OCI-LY3 (cell line): Measurements from ENCODE around the gene SAMSN1.
"Not testable (repeated sequence)": the region's sequence is repeated elsewhere in the genome, so short reads cannot be mapped to it uniquely, and the experiment has no call there.

ENCODE experiments used
- H2AFZ ChIP-seq: fragments of 200-600, 300-600 bp; shearing (Covaris generic); 2 replicates; pipeline ENCODE4 v1.6.0; 2014; ENCODE audit warnings: antibody characterized with exemption, low read depth, low read length
- H3K27ac ChIP-seq: fragments of 200-600, 300-600 bp; sonication (generic); 2 replicates; pipeline ENCODE4 v1.5.1; 2014; ENCODE audit warnings: mild to moderate bottlenecking, low read length, moderate library complexity, mixed read lengths
- H3K27me3 ChIP-seq: fragments of 200-600, 300-600 bp; sonication (generic); 2 replicates; pipeline ENCODE4 v1.6.1; 2014; ENCODE audit warnings: low read depth, low read length, mixed read lengths
- H3K36me3 ChIP-seq: fragments of 200-600, 300-600 bp; sonication (generic); replicated peaks from 2 replicates; pipeline ENCODE3; 2014; ENCODE audit warnings: low read depth, low read length, mixed read lengths
- H3K4me1 ChIP-seq: fragments of 300-600, 200-600 bp; sonication (generic); 2 replicates; pipeline ENCODE4 v1.6.1; 2014; ENCODE audit warnings: low read length, mixed read lengths
- H3K4me2 ChIP-seq: fragments of 200-600, 300-600 bp; sonication (generic); 2 replicates; pipeline ENCODE4 v1.6.1; 2014; ENCODE audit warnings: low read length, mixed read lengths
- H3K4me3 ChIP-seq: fragments of 300-600, 200-600 bp; sonication (generic); 2 replicates; pipeline ENCODE4 v1.5.1; 2014; ENCODE audit warnings: antibody characterized with exemption, mild to moderate bottlenecking, low read length, moderate library complexity
- H3K79me2 ChIP-seq: fragments of 300-600, 200-600 bp; shearing (Covaris generic); 2 replicates; pipeline ENCODE4 v1.6.1; 2014; ENCODE audit warnings: mild to moderate bottlenecking, low read length, mixed read lengths
- H3K9ac ChIP-seq: fragments of 300-600, 200-600 bp; shearing (Covaris generic); 2 replicates; pipeline ENCODE4 v1.6.0; 2014; ENCODE audit warnings: mild to moderate bottlenecking, low read length, moderate library complexity
- H3K9me3 ChIP-seq: fragments of 200-600, 300-600 bp; shearing (Covaris generic); 2 replicates; pipeline ENCODE4 v1.6.1; 2014; ENCODE audit warnings: low read length, mixed read lengths; ENCODE audit not compliant: insufficient read depth
- H4K20me1 ChIP-seq: fragments of 200-600, 300-600 bp; sonication (generic); 2 replicates; pipeline ENCODE4 v1.6.1; 2016; ENCODE audit warnings: low read length, mixed read lengths; ENCODE audit not compliant: insufficient read depth
- EZH2phosphoT487 ChIP-seq: fragments of 200-600 bp; shearing (Covaris generic); IDR thresholded peaks from 2 replicates; pipeline ENCODE4 v1.6.1; 2018; ENCODE audit warnings: antibody characterized with exemption, mixed run types, low read depth
- TF ChIP-seq, protein P1 (sequence below): fragments of 200-600, 300-600 bp; sonication (generic); IDR thresholded peaks from 2 replicates; pipeline ENCODE4 v1.5.1; 2014; ENCODE audit warnings: antibody characterized with exemption, low read length, low read depth

SAMSN1 gene

DNA sequence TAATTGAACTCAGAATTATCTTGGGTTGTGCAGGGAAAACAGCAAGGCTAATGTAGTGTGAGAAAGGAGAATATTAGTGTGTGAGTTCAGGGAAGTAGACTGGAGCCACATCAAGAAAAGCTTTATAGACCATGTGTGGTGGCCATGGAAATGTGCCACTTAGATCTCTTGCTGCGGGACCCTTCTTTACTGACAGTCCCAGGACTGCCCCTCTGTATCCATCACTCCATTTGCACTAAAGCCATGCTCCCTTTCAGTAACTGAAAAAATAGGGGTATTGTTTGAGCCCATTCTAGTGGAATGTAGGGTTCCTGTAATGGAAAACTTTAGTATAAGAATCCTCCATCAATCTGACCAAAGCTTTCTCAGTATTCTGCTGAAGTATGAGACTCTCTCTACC lies 32.3 kb downstream of the SAMSN1 start:
- Histone ChIP-seq H4K20me1 (no peaks in the 10 kb centered on the region), H3K4me2 (no peak overlapping the region), H3K36me3 (peaks cover 36% of the 10 kb centered on the region), H2AFZ (no peak overlapping the region), H3K27me3 (no peaks in the 10 kb centered on the region), H3K4me1 (no peaks in the 10 kb centered on the region), H3K4me3 (no peak overlapping the region), H3K79me2 (no peaks in the 10 kb centered on the region), H3K27ac (no peak overlapping the region), H3K9me3 (no peaks in the 10 kb centered on the region), H3K9ac (no peak overlapping the region)
- TF ChIP-seq EZH2phosphoT487 = no peak
- TF ChIP-seq, protein P1, sequence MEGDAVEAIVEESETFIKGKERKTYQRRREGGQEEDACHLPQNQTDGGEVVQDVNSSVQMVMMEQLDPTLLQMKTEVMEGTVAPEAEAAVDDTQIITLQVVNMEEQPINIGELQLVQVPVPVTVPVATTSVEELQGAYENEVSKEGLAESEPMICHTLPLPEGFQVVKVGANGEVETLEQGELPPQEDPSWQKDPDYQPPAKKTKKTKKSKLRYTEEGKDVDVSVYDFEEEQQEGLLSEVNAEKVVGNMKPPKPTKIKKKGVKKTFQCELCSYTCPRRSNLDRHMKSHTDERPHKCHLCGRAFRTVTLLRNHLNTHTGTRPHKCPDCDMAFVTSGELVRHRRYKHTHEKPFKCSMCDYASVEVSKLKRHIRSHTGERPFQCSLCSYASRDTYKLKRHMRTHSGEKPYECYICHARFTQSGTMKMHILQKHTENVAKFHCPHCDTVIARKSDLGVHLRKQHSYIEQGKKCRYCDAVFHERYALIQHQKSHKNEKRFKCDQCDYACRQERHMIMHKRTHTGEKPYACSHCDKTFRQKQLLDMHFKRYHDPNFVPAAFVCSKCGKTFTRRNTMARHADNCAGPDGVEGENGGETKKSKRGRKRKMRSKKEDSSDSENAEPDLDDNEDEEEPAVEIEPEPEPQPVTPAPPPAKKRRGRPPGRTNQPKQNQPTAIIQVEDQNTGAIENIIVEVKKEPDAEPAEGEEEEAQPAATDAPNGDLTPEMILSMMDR = no peak

DNA sequence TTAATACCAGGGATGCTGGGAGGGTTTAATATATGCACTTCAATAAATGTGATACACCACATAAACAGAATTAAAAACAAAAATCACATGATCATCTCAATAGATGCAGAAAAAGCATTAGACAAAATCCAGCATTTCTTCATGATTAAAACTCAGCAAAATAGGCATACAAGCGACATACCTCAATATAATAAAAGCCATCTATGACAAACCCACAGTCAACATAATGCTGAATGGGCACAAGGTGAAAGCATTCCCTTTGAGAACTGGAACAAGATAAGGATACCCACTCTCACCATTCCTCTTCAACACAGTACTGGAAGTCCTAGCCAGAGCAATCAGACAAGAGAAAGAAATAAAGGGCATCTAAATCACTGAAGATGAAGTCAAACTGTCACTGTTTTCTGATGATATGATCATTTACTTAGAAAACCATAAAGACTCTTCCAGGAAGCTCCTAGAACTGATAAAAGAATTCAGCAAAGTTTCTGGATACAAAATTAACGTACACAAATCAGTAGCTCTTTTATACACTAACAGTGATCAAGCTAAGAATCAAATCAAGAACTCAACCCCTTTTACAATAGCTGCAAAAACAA lies 39.2 kb downstream of the SAMSN1 start:
- not testable (repeated sequence) for H3K79me2 ChIP-seq, H2AFZ ChIP-seq, H3K9me3 ChIP-seq, H3K27me3 ChIP-seq, H3K4me2 ChIP-seq, H3K4me1 ChIP-seq, H3K4me3 ChIP-seq, H4K20me1 ChIP-seq, H3K9ac ChIP-seq, H3K27ac ChIP-seq
- peaks cover 34% of the 10 kb centered on the region for H3K36me3 ChIP-seq

DNA sequence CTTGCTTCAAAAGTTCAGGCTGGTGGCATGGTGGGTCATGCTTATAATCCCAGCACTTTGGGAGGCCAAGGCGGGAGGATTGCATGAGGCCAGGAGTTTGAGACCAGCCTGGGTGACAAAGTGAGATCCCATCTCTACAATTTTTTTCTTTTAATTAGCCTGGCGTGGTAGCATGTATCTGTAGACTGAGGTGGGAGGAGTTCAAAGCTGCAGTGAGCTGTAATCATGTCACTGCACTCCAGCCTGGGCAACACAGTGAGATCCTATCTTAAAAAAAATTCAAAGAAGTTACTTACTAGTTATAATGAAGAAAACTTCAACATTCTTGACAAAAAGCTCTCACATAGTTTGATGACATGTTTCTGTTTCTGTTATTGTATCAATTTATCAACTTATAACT lies 45.2 kb downstream of the SAMSN1 start:
- peaks cover 45% of the 10 kb centered on the region for H3K36me3 ChIP-seq
- no peak overlapping the region for H3K4me2 ChIP-seq
- no peaks in the 10 kb centered on the region for H4K20me1 ChIP-seq
- H3K27ac ChIP-seq = no peak overlapping the region
- H3K9ac ChIP-seq = no peak overlapping the region
- H2AFZ ChIP-seq = no peak overlapping the region
- H3K27me3 ChIP-seq = no peaks in the 10 kb centered on the region
- H3K4me3 ChIP-seq = no peak overlapping the region
- no peak for TF ChIP-seq EZH2phosphoT487
- TF ChIP-seq, protein P1 = no peak
- H3K9me3 ChIP-seq = no peaks in the 10 kb centered on the region
- no peaks in the 10 kb centered on the region for H3K79me2 ChIP-seq
- no peaks in the 10 kb centered on the region for H3K4me1 ChIP-seq

DNA sequence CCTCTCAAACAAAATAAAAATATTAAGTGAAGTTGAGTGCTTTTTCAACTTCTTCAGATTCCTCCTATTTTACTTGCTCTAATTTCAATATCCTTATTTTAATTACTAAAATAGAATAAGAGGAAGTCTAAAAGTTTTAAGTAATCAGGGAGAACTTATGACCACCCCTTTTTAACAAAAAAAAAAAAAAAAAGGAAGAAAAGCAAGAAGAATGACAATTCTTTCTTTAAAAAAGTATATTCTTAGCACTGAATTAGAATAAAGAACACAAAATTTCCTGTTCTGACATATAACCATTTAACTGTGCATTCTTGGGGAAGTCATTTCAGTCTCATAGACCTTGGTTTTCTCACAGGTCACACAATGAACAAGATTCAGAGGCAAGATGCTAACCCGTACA lies 46.8 kb downstream of the SAMSN1 start:
- Histone ChIP-seq H3K4me1 (no peaks in the 10 kb centered on the region), H3K27me3 (no peaks in the 10 kb centered on the region), H3K9me3 (no peaks in the 10 kb centered on the region), H3K36me3 (peaks cover 53% of the 10 kb centered on the region), H3K4me2 (no peak overlapping the region), H2AFZ (no peak overlapping the region), H3K9ac (no peak overlapping the region), H4K20me1 (no peaks in the 10 kb centered on the region), H3K79me2 (no peaks in the 10 kb centered on the region), H3K27ac (no peak overlapping the region), H3K4me3 (no peak overlapping the region)
- no peak for TF ChIP-seq EZH2phosphoT487
- TF ChIP-seq, protein P1 = no peak
